UCSD-AML1 (cell line): ENCODE measurements around the gene MAP6D1.

Source experiments
- DNase-seq: peaks from one replicate; lab custom pipeline; 2025; ENCODE audit not compliant: unreplicated experiment; lab: John Stamatoyannopoulos, UW

Gene MAP6D1

GRCh38 chr3:183825456-183826161 is at the start of gene MAP6D1:
TSS of gene MAP6D1 (minus strand) at chr3:183825577. CDS start at chr3:183825547, 30 bp downstream.
- peak; percentile 34 for DNase-seq

DNA sequence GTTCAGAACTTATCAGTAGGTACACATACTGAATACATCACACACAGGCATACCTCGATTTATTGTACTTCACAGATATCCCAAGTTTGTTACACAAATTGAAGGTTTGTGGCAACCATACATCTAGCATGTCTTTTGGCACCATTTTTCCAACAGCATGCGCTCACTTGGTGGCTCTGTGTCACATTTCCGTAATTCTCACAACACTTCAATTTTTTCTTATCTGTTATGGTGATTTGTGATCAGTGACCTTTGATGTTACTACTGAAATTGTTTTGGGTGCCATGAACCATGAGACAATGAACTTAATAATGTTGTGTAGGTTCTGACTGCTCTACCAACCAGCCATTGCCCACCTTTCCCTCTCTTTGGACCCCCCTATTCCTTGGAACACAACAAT is 48.5 kb upstream of the MAP6D1 start:
- no peak for DNase-seq

DNA sequence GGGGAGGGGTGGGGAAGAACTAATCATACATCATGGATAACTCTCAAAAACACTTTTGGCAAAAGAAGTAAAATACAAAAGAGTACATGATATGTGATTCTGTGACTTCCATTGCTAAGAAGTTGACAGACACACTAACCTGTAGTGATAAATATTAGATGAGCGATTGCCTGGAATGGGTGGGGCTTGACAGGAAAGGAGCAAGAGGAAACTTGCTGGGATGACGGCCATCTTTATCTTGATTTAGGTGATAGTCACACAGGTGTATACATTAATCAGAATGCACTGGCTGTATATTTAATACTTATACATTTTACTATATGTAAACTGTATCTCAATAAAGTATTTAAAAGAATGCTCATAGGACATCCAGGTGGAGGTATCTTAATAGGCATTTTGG is 46.2 kb upstream of the MAP6D1 start:
- DNase-seq = no peak

GRCh38 chr3:183870563-183870962 is 45.2 kb upstream of the MAP6D1 start:
- DNase-seq = no peak

DNA sequence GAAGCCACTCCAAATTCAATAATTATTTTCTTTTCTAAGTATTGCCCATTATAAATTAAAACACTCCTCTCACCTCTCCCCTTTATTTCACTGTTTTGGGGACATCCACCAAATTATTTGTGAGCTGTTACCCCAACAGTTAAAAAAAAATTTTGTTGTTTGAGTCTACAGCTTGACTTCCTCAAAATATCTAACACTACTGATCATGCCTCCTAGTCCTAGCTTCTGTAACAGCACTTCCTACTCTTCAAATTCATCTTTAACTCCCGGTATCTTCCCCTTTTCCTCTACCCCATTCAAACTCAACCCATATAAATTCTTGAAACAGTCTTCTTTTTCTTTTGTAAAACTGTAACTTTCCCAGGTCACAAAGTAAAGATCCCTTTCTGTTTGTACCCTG is 43.4 kb upstream of the MAP6D1 start:
- DNase-seq = no peak

DNA sequence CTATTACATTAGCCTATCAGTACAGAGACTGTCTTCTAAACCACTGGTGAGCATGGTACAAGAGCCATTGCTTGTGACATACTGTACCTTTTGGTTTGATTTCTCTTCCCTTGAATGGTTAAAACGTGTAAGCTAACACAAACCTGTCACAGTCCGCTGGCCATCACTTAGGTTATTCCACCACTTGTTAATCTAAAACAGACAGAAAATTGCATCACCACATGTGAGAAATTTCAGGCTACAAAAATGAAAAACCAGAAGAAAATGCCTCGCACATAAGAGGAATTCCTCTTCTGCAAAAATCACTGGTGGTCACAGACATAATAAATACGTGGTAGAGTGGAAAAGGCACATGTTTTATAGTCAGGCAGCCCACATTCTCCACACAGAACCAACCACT is 37.2 kb upstream of the MAP6D1 start:
- DNase-seq = no peak

DNA sequence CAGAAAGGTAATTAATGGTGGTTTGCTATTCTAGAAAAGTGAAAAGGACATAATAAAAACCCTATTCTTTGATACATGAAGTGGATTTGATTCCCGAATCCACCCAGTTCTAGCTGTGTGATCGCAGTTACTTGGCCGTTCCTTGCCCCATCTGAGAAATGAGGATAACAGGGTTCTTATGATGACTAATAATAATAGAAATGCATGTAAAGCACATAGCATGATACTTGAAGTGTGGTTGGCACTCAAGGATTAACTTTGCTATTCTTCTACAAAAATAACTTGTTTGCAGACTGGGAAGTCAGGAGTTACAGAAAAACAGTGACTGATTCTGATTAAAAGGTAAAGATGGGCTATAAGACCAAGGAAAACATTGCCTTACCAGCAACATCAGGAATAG is 32.5 kb upstream of the MAP6D1 start:
- no peak for DNase-seq

DNA sequence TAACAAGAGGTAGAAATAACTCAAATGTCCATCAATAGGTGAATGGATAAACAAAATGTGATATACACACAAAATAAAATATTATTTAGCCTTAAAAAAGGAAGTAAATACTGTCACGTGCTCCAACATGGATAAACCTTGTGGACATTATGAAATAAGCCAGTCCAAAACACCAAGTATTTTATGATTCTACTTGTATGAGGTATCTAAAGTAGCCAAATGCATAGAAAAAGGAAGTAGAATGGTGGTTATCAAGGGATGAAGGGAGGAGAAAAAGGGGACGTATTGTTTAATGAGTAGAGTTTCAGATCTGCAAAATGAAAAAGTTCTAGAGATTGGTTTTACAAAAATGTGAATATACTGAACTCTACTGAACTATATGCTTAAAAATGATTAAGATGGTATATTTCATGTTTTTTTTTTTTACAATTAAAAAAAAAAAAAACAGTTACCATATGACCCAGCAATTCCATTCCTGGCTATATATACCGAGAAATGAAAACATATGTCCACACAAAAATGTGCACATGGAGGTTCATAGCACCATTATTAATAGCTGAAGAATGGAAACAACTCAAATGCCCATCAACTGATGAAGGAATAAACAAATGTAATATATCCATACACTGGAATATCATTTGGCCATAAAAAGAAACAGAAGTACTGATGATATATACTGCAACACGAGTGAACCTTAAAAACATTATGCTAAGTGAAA is 29.1 kb upstream of the MAP6D1 start:
- no peak for DNase-seq

GRCh38 chr3:183845608-183846288 is 20.4 kb upstream of the MAP6D1 start:
- DNase-seq = peak; percentile 39

- no peak for DNase-seq
Measured at GRCh38 chr3:183845090-183845489, 19.7 kb upstream of the MAP6D1 start.

DNA sequence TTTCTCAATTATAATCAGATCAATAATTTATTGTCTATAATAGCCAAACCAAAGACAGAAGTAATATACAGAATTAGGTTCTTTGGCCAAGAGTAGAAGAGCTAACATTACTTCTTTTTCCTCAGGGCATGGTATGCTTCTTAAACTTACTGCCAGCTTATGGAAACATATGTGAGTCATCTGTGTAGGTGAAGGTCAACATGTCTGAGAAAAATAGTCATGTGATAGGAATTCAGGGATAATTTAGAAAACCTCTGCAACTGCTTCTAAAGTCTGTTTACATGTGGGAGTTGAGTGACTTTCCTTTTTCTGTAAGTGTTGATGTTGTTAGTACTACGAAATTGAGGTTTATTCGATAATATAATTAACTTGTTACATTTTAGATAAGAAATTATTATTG is 19.2 kb upstream of the MAP6D1 start:
- no peak for DNase-seq

GRCh38 chr3:183839751-183840150 is 14.4 kb upstream of the MAP6D1 start:
- DNase-seq = no peak

DNA sequence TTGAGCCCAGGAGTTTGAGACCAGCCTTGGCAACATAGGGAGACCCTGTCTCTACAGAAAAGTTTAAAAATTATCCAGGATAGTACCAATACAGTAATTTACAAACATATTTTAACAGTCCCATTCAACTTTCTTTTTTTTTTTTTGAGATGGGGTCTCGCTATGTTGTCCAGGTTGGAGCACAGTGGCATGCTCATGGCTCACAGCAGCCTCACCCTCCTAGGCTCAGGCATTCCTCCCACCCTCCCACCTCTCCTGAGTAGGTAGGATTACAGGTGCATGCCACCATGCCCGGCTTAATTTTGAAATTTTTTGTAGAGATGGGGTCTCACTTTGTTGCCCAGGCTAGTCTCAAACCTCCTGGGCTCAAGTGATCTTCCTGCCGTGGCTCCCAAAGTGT is 12.5 kb upstream of the MAP6D1 start:
- DNase-seq = no peak

GRCh38 chr3:183837390-183837789 is 12.0 kb upstream of the MAP6D1 start:
- no peak for DNase-seq

DNA sequence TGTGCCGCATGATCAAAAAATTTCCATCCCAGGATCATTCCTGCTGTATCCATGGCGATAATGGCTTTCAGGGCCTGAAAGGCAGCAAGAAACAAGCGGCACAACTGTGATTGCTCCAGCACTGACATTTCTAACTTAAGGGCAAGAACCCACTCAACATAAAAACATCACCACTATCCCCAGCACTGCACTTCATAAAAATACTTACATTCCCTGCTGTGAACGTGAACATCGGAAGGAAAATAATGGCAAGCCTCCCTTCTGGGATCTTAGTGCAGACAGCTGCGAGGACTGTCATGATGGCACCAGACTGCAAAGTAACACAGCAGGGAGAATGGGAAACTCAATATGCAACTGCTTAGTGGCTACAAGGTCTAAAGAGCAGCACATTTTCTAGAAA is 8.1 kb upstream of the MAP6D1 start:
- no peak for DNase-seq

- DNase-seq = no peak
Measured at GRCh38 chr3:183830187-183830586, 4.8 kb upstream of the MAP6D1 start.

DNA sequence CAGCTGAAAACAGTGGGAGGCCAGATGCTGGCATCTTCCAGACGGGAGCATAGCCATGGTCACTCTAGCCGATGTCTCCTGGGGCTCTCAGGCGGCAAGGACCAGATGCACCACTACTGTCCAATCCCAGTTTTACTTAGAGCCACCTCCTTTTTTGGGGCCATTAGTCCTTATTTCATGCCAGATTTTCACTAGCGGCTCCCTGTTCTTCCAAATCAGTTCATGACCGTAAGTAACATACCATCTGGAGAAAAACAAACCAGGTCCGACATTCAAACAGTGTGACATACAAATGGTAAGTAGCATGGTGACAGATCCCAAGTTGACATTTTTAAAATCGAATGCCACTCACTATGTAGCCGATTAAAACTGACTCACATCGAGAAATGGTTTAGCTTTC is 4.1 kb upstream of the MAP6D1 start:
- DNase-seq = no peak

- DNase-seq = no peak
Measured at GRCh38 chr3:183828538-183828870, 3.1 kb upstream of the MAP6D1 start.

GRCh38 chr3:183827809-183828537 is 2.6 kb upstream of the MAP6D1 start:
- no peak for DNase-seq

- DNase-seq = no peak
Measured at GRCh38 chr3:183826448-183827250, 1.3 kb upstream of the MAP6D1 start.
